Osteoblast (primary cell): ENCODE measurements around the gene SLC6A20. TPM values are rescaled to one million over a fixed set of nuclear protein-coding genes. Genes with fewer than 3 reads are reported as not detected.

Experiments
- DNase-seq: peaks from one replicate; pipeline ENCODE4 v3.0.0; 2011; ENCODE audit warnings: low spot score, mixed read lengths; ENCODE audit not compliant: insufficient read length; ENCODE audit errors: missing footprints
- H2AFZ ChIP-seq: 2 replicates; pipeline ENCODE4 v1.6.0; 2011; ENCODE audit warnings: mild to moderate bottlenecking, low read length
- H3K27ac ChIP-seq: 2 replicates; pipeline ENCODE4 v1.5.1; 2011; ENCODE audit warnings: mild to moderate bottlenecking, low read depth, low read length, moderate library complexity
- H3K27me3 ChIP-seq: 2 replicates; pipeline ENCODE4 v1.6.0; 2012; ENCODE audit warnings: mild to moderate bottlenecking, control low read depth, inconsistent platforms, low read length, moderate library complexity; ENCODE audit not compliant: insufficient read depth
- H3K36me3 ChIP-seq: 2 replicates; pipeline ENCODE4 v1.5.1; 2011; ENCODE audit warnings: mild to moderate bottlenecking, low read length, control low read depth, moderate library complexity; ENCODE audit not compliant: insufficient read depth
- H3K4me1 ChIP-seq: 2 replicates; pipeline ENCODE4 v1.5.1; 2011; ENCODE audit warnings: mild to moderate bottlenecking, low read length, control low read depth, moderate library complexity; ENCODE audit not compliant: insufficient read depth
- H3K4me2 ChIP-seq: 2 replicates; pipeline ENCODE4 v1.6.0; 2011; ENCODE audit warnings: mild to moderate bottlenecking, low read length; ENCODE audit not compliant: insufficient read depth
- H3K4me3 ChIP-seq: fragments of 200-600 bp; sonication (generic); 3 replicates; pipeline ENCODE4 v1.5.1; 2012; ENCODE audit warnings: mild to moderate bottlenecking, low read length, inconsistent platforms; ENCODE audit not compliant: insufficient read depth
- H3K79me2 ChIP-seq: 2 replicates; pipeline ENCODE4 v1.6.0; 2012; ENCODE audit warnings: mild to moderate bottlenecking, low read length, control low read depth, inconsistent platforms; ENCODE audit not compliant: insufficient read depth
- H3K9me3 ChIP-seq: 2 replicates; pipeline ENCODE4 v1.5.1; 2011; ENCODE audit warnings: low read depth, low read length, control low read depth
- H4K20me1 ChIP-seq: 2 replicates; pipeline ENCODE4 v1.6.0; 2012; ENCODE audit warnings: mild to moderate bottlenecking, low read length, control low read depth; ENCODE audit not compliant: insufficient read depth
- CTCF ChIP-seq: IDR thresholded peaks from 2 replicates; pipeline ENCODE4 v1.5.1; 2011; ENCODE audit warnings: mild to moderate bottlenecking, low read depth, low read length, moderate library complexity; ENCODE audit errors: extremely low read depth
- total RNA-seq: library from RNA; depleted of rRNA; stranded (reverse); fragments of >200 nt; gene quantifications from 2 replicates; pipeline ENCODE4 v1.2.3, GENCODE V29; 2012

Gene SLC6A20
- total RNA-seq, 1 donor: not detected

- H3K4me1 ChIP-seq: no peaks in the 10 kb centered on the region
- TF ChIP-seq CTCF: no peak
- H2AFZ ChIP-seq: no peak overlapping the region
- H3K36me3 ChIP-seq: no peaks in the 10 kb centered on the region
- no peak for DNase-seq
- H4K20me1 ChIP-seq: no peaks in the 10 kb centered on the region
- H3K4me2 ChIP-seq: no peak overlapping the region
- no peak overlapping the region for H3K4me3 ChIP-seq
- H3K9me3 ChIP-seq: no peaks in the 10 kb centered on the region
- H3K79me2 ChIP-seq: no peaks in the 10 kb centered on the region
- peaks cover 56% of the 10 kb centered on the region for H3K27me3 ChIP-seq
- no peak overlapping the region for H3K27ac ChIP-seq
These were observed 7.0 kb downstream of the SLC6A20 start for GRCh38 chr3:45789235-45789812.

GRCh38 chr3:45787551-45787950 lies 8.8 kb downstream of the SLC6A20 start:
- TF ChIP-seq CTCF: no peak
- H2AFZ ChIP-seq: no peak overlapping the region
- H3K79me2 ChIP-seq: no peaks in the 10 kb centered on the region
- DNase-seq: no peak
- no peaks in the 10 kb centered on the region for H3K36me3 ChIP-seq
- no peak overlapping the region for H3K27ac ChIP-seq
- peaks cover 45% of the 10 kb centered on the region for H3K27me3 ChIP-seq
- no peak overlapping the region for H3K4me3 ChIP-seq
- no peak overlapping the region for H3K4me2 ChIP-seq
- H3K4me1 ChIP-seq: no peaks in the 10 kb centered on the region
- H4K20me1 ChIP-seq: no peaks in the 10 kb centered on the region
- H3K9me3 ChIP-seq: no peaks in the 10 kb centered on the region

- Histone ChIP-seq H3K79me2 (no peaks in the 10 kb centered on the region), H3K4me3 (no peak overlapping the region), H3K27ac (no peak overlapping the region), H3K36me3 (no peaks in the 10 kb centered on the region), H3K4me1 (no peaks in the 10 kb centered on the region), H4K20me1 (no peaks in the 10 kb centered on the region), H3K9me3 (no peaks in the 10 kb centered on the region), H3K27me3 (peaks cover 44% of the 10 kb centered on the region), H3K4me2 (no peak overlapping the region), H2AFZ (no peak overlapping the region)
- DNase-seq: no peak
- no peak for TF ChIP-seq CTCF
These were observed 9.4 kb downstream of the SLC6A20 start for GRCh38 chr3:45786801-45787495.

- Histone ChIP-seq H3K27me3 (peaks cover 38% of the 10 kb centered on the region), H3K4me1 (no peaks in the 10 kb centered on the region), H4K20me1 (no peaks in the 10 kb centered on the region), H3K27ac (no peak overlapping the region), H3K4me2 (no peak overlapping the region), H2AFZ (no peak overlapping the region), H3K79me2 (no peaks in the 10 kb centered on the region), H3K4me3 (no peak overlapping the region), H3K36me3 (no peaks in the 10 kb centered on the region), H3K9me3 (no peaks in the 10 kb centered on the region)
- TF ChIP-seq CTCF: no peak
- no peak for DNase-seq
These were observed 10.7 kb downstream of the SLC6A20 start for GRCh38 chr3:45785605-45786150.
